Omental fat pad (tissue), 4 donors: Measurements from ENCODE around the gene S1PR1. TPM values are rescaled to one million over a fixed set of nuclear protein-coding genes. Genes with fewer than 3 reads are reported as not detected.

Experiments
- ATAC-seq: fragments of 150-250 bp; one replicate; pipeline ENCODE4 v1.9.1; 2016; ENCODE audit warnings: mild to moderate bottlenecking, moderate library complexity; ENCODE audit not compliant: low FRiP score
- DNase-seq: peaks from one replicate; pipeline ENCODE4 v3.0.0-alpha.2; 2019; ENCODE audit warnings: low spot score
- total RNA-seq, 4 donors: library from RNA; depleted of rRNA; stranded (reverse); fragments of >200 nt; gene quantifications; one replicate each; pipeline ENCODE4 v1.1.0, GENCODE V29; 2016
- TF ChIP-seq, protein P1 (sequence below), 3 donors: fragments of 450-650 bp; IDR thresholded peaks; one replicate each; pipeline ENCODE4 v1.5.1; 2016 to 2017; ENCODE audit warnings: antibody characterized with exemption in 3 of 3, mild to moderate bottlenecking in 3 of 3, moderate library complexity in 2 of 3

S1PR1 gene
- total RNA-seq, 4 donors from 2014 or later = 44.3 to 236 (median 161) TPM

DNA sequence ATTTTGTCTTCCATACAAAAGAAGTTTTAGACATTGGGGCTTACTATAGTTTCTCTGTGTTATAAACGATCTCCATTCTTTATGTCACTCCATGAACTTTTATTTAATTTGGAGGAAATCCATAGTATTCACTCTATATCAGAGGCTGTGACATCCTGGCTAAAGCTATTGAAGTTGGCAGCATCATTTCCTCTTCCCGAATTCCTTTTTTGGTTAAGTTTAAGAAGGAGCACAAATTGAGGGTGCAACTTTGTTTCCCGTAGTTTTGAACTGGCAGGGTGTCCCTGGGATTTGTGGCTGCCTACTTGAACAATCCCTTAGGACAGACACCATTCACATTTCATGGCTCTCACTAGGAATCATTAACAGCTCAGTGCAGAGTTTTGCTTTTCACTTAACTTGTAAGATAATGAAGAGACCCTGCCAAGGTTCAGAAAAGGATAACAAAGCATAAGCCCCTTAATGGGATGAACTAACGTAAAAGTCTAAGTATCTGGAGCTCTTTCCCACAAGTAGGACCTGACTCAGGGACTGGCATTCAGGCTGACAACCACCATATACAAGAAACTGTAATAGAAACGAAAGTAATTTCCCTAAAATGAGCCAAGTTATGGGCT is 13.9 kb downstream of the S1PR1 start:
- ATAC-seq (no peak), DNase-seq (no peak)
- TF ChIP-seq, protein P1, sequence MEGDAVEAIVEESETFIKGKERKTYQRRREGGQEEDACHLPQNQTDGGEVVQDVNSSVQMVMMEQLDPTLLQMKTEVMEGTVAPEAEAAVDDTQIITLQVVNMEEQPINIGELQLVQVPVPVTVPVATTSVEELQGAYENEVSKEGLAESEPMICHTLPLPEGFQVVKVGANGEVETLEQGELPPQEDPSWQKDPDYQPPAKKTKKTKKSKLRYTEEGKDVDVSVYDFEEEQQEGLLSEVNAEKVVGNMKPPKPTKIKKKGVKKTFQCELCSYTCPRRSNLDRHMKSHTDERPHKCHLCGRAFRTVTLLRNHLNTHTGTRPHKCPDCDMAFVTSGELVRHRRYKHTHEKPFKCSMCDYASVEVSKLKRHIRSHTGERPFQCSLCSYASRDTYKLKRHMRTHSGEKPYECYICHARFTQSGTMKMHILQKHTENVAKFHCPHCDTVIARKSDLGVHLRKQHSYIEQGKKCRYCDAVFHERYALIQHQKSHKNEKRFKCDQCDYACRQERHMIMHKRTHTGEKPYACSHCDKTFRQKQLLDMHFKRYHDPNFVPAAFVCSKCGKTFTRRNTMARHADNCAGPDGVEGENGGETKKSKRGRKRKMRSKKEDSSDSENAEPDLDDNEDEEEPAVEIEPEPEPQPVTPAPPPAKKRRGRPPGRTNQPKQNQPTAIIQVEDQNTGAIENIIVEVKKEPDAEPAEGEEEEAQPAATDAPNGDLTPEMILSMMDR (IDR thresholded peaks at IDR 0.05) = no peak

DNA sequence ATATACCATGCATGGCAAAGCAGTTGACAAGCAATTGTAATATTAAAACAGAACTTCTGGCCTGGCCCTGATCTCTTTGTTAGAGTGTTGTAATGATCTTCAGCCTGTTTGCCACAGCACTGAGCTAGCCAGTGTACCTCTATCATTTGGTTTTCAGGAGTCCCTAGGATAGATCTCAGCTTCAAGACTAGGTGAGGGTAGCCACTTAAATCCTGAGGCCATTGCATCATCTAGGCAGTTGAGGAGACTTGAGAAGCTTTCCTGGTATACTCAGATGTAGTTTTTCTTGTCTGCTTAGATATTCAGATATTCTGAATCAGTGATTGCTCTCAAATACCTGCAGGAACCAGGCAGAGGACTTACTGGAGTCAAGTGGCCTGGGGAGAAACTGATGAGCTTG is 14.7 kb downstream of the S1PR1 start:
- no peak for DNase-seq
- TF ChIP-seq, protein P1 (IDR thresholded peaks at IDR 0.05) = no peak
- ATAC-seq = no peak

DNA sequence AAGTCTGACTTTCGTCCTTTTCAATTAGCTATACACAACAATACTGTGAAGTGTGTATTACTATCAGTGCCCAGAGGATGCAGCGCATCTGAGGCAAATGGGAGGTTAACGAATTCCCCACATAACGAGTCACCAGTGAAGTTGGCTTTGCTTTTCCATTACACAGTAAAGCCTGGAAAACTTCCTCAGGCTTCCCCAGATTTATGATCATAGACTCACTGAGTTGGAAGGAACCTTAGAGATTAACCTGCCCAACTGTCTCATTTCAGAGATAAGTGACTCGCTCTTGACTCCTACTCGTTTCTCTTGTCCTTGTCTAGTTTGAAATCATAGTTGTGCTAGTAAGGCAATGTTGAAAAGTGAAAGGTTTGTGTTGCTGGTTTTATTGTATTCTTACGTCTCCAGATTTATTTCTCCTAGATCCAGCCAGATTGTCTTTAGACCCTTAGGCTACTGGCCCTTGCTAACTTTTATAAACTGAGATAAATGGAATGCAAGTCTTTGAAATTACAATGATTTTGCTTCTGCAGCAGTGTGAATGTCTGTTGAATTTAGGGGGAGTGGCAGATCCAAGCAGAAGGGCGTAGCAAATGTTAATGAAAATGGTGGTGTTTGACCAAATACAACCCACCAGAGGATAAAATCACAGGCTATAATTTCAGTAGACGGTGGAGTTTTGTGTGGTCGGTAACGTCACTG is 17.3 kb downstream of the S1PR1 start:
- ATAC-seq (peak; percentile 94), DNase-seq (no peak)
- TF ChIP-seq, protein P1 (IDR thresholded peaks at IDR 0.05) = no peak

DNA sequence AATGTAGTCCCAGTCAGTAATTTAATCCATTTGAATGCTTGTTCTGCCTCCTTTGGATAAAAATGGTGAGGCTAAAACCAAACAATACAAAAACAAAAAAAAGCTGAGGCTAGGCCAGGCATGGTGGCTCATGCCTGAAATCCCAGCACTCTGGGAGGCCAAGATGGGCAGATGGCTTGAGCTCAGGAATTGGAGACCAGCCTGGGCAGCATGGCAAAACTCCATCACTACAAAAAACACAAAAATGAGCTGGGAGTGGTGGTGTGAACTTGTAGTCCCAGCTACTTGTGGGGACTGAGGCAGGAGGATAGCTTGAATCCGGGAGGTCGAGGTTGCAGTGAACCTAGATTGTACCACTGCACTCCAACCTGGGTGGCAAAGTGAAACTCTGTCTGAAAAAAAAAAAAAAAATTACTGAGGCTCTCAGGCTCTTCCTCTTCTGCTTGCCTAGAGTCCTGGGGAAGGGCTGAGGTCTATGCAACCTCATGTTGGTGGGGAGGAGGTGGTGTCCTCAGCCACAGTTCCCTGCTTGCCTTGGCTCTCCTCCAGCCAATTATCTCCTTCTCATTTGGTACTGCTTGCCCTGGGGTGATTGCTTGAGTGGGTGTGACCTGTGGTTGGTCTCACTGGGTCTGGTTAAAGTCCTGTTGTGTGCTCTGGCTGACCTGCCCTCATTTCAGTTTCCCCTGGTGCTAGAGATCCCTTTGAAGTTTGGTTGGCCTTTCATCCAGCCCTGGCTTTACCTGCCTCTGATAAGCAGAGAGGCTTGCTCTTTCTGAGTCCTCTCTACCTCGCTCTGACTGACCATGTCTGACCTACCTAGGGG is 20.9 kb downstream of the S1PR1 start:
- TF ChIP-seq, protein P1 (IDR thresholded peaks at IDR 0.05) = no peak
- DNase-seq = no peak
- no peak for ATAC-seq

DNA sequence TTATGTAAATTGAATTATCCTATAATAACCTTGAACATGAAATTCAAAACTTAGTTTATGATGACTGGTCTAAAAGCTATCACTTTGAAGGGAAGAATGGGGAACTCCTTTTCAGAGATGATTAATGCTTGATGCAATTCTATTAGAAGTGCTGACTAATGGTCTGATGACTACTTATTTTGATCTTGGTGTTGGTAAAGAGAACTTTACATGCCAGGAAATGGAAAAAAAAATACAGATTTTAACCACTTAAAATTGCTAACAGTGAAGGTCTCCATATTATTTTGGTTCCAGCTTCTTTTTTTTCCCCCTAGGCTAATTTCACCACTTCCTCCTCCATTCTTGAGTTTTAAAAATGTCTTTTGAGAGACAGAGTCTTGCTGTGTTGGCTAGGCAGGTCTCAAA is 22.9 kb downstream of the S1PR1 start:
- ATAC-seq = peak; percentile 43
- no peak for DNase-seq
- TF ChIP-seq, protein P1 (IDR thresholded peaks at IDR 0.05) = no peak

DNA sequence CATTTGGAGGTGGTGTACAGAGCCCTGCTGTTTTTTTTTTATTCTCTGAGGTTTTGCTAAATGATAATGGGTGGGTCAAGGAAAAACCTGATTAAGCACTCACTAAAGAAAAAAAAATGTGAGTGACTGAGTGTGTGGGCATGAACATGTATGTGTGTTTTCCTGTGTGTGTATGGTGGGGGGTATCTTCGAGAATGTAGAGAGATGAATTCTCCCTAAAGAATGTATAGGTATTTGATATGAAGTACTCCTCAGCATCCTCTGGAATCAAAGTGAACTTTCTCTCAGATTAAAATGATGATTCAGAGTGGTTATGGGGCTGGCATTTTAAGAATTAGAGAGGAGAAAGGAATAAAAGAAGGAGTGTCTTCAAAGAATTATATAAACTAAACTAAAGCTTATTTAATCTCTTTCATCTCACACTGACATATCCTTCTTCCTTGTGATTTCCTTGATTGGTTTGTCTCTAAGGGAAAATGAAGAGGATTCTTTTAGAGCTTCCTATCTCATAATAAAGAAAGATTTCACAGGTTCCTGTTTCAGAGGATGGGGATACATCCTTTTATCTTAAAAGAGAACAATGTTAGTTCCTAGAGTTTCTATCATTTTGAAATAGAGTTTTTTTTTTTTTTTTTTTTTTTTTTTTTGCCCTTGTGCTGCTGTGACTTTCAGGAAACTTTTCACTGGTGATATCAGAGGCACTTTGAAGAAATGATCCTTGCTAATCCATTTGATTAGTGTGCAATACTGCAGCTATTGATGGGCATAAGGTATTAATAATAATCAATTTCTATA is 23.9 kb downstream of the S1PR1 start:
- DNase-seq (no peak), ATAC-seq (no peak)
- TF ChIP-seq, protein P1 (IDR thresholded peaks at IDR 0.05) = no peak
